ENCODE data around the gene FAR2.

Gene FAR2

DNA sequence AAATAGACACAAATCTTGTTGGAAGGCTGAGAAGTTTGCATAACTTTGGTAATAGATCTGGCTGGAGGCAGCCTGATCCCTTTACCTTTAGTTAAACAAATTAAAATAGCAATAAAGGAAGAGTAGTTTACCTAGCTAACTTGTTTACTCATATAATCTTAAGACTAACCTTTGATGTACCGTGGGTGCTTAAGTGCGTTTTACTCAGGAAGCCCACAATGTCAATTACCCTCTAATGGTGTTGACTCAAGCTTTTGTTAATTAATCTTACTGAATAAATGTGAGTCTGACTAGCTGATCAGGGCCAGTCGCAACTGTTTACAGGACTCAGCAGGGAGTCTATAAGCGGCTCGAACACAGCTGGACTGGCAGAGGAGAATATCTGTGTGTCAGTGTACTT is 51.5 kb downstream of the FAR2 start:
- DNase-seq, result no peak
- intact Hi-C loops (cut with DNase I), result no loop called here

DNA sequence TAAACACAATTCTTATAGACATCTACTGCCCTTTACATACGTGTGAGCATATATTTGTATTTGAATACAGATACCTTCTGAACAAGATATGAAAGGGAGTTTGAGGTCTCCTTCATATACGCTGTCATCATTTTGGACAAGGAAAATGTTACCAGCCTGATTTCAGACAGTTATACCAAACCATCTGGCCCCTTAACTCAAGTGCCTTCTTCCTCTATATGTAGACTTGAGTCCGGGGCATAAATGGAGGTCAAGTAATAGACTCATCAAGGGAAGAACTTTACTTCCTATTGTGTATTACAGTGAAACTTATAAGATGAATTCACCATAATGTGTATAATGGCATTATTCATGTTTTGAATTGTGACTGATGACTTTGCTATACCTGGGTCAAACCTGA is 52.2 kb downstream of the FAR2 start:
- intact Hi-C loops (cut with DNase I), result no loop called here
- DNase-seq, result no peak

DNA sequence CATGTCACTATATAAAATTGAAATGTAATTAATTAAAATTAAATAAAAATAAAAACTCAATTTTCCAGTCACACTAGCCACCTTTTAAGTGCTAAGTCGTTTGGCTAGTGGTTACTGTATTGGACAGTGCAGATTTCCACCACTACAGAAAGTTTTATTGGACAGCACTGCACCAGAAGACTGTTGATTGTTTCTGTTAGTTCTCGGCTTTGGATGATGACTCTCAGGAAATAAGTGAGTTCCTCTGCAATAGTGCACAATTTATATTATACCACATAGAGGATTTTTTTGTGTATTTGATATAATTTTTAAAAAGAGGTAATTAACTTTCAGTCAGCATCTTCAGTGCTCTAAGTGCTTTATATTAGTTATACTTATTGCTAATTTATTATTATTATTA is 52.7 kb downstream of the FAR2 start:
- no peak for DNase-seq
- intact Hi-C loops (cut with DNase I), result no loop called here

DNA sequence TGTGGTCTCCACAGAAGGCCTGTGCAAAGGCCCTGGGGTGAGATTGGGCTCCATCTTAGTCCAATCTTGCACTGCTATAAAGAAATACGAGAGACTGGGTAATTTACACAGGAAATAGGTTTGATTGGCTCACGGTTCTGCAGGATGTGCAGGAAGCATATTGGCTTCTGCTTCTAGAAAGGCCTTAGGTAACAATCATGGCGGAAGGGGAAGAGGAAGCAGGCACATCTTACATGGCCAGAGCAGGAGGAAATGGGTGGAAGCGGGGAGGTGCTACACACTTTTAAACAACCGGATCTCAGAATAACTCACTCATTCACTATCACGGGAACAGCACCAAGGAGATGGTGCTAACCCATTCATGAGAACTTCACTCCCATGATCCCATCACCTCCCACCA is 55.4 kb downstream of the FAR2 start:
- intact Hi-C loops (cut with DNase I), result no loop called here
- DNase-seq, result no peak

DNA sequence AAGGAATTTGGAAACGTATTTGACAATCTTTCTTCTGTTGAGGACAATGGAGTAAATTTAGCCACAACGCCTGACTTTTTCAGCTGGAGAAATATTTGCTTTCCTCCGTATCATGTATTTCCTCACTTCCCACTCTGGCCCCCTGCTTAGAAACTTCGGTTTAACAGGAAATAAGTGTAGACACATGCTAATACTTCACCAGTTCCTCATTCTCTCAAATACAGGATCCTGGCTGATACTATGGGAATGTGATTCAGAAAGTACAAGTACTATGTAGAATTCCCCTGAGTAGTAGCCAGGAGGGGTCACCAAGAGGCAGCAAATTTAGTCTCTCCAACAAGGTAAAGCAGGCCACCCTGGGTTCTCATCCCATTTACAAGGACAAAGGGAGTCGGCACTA is 58.0 kb downstream of the FAR2 start:
- intact Hi-C loops (cut with DNase I), result no loop called here
- DNase-seq, result no peak

DNA sequence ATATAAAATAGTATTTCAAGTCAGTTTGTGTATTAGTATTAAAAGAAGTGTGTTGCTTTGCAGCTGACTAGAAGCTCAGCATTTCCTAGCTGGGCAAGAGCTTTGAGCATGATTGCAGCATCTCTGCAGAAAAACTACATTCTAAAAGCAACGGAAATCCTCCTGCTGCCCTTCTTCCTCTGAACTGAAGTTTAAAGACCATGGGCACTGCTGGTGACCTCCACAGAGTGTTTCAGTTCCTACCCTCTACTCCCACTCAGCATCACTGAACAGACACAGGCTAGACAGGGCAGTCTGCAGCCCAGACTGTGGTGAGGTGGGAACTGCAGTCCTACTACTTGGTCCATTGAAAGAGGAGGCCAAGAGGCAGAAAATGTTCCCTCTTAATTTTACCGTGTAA is 59.0 kb downstream of the FAR2 start:
- DNase-seq, result peak in 1 of 10 donors; percentile 77
- intact Hi-C loops (cut with DNase I), result no loop called here

DNA sequence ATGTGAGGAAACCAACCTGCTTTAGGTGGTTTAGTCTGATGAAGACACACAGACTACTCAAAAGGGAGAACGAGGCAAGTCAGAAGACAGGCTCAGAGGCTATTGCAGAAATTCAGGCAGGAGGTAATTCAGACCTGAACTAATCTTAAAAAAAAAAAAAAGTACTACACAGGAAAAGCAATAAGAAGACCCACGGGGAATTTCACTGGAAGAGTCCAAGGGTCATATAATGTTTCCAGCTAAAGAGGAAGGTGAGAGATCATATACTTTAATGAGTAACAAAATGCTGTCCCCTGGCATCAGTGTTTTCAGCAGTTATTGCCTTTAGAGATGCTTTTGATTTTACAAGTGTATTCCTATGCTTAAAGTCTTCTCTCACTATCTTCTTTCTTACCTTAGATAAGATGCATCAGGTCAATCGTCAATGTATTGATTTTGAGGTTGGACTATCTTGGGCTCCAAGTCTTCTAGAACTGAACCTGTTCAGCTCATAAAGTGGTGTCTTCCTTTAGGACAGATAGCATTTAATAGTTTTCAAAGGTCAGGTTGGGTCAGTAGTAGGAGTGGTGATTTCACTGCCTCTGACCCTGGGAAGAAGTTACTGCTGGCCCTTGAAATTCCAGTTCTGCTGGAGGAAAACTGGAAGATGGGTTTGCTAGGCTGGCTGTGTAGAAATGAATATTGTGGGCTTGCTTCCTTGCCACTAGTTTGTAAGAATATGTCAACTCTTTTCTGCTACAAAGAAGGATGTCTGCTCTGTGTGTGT is 60.0 kb downstream of the FAR2 start:
- DNase-seq, result no peak
- intact Hi-C loops (cut with DNase I), result no loop called here

DNA sequence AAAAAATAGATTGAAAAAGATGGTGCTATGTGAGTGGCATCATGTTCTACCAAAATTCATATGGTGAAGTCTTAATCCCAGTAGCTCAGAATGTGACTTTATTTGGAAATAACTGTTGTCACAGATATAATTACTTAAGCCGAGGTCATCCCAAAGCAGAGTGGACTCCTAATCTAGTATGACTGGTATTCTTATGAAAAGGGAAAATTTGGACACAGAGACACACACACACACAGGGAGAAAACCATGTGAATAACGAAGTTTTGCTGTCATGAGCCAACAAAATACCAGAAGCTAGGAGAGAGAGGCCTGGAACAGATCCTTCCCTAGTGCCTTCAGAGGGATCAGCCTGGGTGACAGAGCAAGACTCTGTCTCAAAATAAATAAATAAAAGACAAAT is 62.6 kb downstream of the FAR2 start:
- intact Hi-C loops (cut with DNase I), result no loop called here

DNA sequence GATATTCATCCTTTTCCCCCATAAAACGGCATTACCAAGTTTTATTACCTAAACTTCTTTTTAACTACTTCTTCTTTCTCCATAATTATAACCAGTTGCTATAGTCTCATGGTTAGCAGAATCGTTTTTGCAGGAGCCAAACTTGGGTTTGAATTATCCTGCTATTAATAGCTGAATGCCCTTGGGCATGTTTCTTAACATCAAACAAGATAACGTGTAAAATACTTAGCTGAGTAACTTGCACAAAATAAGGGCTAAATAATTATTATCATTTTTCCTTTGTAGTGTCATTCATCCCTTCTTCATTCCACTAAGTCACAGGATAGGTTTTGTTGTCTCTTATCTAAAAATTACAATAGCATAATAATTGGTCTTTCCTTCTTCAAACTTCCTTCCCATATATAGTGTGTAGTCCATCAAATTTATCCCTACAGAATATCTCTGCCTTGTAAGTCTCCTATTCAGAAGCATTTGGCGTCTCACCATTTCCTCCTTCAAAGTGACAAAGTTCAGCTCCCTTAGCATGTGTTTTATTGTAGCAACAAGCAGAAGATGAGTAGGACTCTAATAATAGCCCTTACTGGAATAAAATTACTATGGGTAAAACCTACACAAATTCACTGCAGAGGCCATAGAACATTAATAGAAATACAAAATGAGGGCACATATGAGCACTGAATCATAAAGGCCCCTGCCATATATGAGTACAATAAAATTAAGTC is 63.8 kb downstream of the FAR2 start:
- intact Hi-C loops (cut with DNase I), result no loop called here
- DNase-seq, result no peak

More for the DNA sequence above, 62.6 kb downstream of the FAR2 start:
- no peak for DNase-seq

DNA sequence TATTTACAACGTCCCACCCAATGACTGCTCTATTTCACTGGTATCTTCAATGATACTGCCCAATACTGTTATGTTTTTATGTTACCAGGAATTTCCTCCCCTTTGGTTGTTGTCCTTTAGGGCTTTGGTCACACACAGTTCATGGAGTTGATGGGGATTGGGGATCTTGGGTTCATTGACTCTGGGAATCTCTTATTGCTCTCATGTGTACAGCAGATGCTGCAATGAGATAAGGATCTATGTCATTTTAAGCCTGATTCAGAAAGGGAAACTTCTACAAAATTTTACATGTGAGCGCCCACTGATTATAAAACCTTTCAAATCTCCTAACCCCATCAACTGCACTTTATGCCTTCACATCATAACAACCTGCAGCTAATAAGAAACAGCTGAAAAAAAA is 67.2 kb downstream of the FAR2 start:
- intact Hi-C loops (cut with DNase I), result no loop called here
- no peak for DNase-seq

DNA sequence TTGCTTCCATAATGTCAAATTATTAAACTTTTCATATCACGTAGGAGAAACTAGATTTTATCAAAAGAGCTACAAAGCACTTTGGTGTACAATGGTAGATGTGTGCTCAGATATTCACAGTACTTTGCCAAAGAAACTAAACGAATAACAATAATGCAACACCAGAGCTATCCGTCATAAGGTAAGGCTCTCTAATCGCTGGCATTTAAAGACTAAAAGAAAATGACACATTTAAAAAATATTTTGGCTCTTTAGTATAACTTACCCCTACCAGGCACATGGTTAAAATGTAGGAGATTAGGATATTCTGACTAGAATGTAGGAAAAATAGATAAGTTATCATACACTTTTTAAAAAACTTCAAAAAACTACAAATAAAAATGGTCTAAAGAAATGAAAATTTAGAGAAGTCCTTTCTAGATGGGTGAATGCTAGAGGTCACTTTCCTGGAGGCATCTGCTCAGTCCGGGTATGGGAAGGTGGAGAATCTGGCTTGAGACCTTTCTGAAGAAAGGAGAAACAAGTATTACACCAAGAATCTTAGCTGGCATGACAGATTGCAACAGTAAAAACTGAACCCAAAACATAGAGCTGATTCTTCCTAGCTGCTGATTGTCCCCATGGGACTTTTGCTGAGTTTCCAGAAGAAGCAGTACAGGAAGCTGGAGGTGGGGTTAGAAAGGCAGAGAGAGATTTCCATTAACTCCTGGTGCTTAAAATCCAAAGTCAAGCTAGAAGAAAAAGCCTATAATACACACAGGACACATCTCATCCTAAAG is 67.9 kb downstream of the FAR2 start:
- intact Hi-C loops (cut with DNase I), result no loop called here
- no peak for DNase-seq

DNA sequence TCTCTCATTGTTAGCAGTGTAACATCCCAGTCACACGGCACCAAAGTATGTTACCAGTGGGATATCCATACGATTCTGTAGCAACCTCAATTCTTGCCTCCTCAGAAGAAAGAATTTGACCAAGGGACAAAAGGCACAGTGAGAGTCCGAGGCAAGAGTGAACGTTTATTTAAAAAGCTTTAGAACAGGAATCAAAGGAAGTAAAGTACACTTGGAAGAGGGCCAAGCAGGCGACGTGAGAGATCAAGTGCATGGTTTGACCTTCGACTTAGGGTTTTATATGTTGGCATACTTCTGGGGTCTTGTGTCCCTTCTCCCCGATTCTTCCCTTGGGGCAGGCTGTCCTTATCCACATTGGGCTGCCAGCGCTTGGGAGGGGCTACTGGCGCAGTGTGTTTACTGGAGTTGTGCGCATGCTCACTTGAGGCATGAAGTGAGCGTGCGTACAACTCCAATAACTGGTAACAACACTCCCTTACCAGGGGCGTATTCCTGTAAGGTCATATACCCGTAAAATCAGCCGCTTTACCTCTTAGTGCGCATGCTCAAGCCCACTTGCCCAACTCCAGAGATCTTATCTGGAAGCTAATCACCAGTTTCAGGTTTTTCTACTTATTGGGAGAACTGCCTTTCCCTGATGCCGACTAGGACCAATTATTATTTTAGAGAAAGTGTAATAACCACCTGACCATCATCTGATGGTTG is 71.7 kb downstream of the FAR2 start:
- DNase-seq, result no peak
- intact Hi-C loops (cut with DNase I), result no loop called here

DNA sequence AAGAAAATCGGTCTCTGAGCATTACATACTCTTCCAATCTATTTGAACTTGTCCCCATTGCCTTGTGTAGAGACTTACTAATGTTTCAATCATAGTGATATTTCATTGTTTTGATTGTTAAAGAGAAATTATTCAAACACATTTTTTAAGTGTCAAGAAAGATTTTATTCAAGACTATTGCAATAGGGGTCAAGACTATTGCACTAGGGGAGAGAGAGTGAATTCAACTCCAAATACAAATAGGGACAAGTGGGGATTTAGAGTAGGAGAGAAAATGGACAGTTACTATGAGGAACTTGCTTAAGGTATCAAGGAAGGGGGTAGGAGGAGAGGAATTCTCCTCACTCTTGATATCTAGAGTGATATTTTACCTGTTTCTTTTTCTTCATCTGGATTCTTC is 73.1 kb downstream of the FAR2 start:
- intact Hi-C loops (cut with DNase I), result no loop called here
- DNase-seq, result no peak

DNA sequence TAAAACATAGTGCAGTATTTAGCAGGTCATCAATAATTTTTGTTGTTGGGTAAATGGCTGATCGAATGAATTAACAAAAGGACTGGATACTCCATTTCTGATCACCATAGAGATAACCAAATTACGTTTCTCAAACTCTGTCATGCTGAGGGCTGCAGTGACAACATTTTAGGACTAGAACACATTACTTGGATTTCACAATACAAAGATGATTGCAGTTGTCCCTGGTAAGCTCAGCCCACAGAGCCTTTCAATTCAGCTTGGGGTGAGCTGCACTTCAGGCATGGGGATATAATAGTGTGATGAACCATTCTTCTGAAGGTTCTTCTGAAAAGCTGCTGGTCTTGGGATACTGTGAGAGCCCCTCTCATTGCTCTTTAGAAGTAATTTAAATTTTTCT is 74.3 kb downstream of the FAR2 start:
- intact Hi-C loops (cut with DNase I), result no loop called here
- no peak for DNase-seq

DNA sequence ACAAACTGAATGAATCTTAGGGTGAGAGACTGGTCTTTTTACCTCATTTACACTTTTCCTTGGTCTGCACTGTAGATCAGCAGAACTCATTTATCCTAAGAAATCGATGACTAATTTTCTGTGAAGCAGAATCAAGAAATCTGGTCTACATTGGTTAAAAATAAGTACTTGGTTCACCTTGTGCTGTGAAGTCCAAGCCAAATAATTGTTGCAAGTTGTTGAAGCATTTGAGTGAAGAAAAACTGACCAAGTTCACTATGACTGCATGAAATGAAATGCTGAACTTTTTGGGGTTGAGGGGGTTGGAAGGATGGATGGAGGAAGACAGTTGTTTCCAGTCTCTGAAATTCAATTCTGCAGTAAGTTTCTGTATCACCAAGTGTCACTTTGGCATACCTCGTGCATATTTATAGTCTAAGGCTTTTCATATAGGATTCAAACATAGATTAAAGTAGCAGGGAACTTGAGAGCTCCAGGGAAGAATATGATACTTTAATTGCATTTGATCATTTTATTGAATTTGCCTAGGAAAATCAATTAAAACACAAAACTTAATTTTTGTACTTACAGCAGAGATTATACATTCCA is 75.0 kb downstream of the FAR2 start:
- intact Hi-C loops (cut with DNase I), result no loop called here
- DNase-seq, result no peak

DNA sequence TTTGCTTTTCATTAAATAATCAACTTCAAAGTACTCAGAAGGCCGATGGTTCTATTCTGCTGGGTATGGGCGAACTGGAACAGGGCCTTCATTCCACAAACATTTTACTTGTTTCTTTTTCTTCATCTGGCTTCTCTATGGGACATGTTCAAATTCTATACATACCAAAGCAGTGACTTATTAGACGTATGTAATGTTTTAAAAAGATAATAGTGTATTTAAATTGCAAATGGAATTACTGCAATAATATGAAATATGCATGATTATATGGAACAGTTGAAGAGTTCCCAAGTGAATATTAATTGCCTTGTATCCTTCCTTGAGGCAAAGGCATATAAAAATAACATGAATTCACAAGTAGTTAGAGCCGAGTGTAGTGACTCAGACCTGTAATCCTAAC is 75.5 kb downstream of the FAR2 start:
- intact Hi-C loops (cut with DNase I), result no loop called here
- DNase-seq, result no peak

DNA sequence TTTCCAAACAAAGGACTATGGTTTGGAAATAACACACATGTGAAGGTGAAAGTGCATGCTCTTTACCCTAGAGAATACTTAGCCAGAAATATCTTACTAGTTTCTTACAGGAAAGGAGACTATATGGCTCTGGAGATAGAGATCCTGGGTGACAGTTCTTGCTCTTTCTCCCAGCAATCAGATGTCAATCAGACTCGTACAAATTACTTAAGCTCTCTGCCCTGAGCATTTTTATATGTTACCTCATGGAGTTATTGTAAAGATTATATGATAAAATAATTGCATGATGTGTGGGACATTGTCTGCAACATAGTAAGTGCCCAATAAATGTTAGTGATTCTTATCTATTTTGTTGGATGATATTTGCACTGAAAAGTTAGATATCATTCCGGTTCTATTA is 76.8 kb downstream of the FAR2 start:
- intact Hi-C loops (cut with DNase I), result no loop called here
- DNase-seq, result no peak

DNA sequence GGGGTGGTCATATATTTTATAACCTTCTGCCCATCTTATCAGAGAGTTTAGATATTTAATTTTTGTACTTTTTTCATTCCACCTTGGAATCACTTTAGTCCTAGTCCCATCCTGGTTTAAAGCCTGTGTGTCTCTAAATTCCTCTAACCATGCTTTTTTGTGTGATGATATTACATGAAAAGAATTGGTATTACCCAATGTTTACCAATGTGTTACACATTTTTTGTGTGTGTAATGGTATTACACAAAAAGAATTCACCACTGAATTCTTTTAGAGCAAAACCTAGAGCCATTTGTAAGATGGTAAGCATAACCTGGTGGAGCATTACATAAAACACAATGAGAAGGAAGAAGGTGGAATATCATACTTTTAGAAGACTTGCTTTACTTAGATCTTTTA is 77.5 kb downstream of the FAR2 start:
- no peak for DNase-seq
- intact Hi-C loops (cut with DNase I), result no loop called here

DNA sequence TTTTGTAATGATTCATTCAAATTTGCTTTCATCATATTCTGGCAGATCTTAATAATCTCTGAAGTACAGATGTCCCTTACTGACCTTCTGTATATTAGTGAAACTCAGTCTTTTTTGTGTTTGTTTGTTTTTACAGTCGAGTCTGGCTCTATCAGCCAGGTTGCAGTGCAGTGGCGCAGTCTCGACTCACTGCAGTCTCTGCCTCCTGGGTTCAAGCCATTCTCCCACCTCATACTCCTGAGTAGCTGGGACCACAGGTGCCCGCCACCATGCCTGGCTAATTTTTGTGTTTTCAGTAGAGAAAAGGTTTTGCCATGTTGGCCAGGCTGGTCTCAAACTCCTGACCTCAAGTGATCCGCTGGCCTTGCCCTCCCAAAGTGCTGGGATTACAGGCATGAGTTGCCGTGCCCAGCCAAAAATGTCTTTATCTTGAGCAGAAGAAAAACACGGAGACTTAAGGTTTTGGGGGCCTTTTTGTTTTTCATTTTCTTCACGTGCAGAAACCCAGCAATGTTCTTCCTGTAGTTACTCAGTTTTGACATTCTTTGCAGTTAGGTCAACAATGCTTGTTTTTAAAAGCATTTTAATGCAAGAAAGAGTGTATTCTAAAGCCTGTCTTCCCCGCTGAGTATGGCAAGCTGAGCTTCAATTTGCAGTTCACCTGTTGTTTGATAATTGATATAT is 79.5 kb downstream of the FAR2 start:
- no peak for DNase-seq
- intact Hi-C loops (cut with DNase I), result no loop called here

DNA sequence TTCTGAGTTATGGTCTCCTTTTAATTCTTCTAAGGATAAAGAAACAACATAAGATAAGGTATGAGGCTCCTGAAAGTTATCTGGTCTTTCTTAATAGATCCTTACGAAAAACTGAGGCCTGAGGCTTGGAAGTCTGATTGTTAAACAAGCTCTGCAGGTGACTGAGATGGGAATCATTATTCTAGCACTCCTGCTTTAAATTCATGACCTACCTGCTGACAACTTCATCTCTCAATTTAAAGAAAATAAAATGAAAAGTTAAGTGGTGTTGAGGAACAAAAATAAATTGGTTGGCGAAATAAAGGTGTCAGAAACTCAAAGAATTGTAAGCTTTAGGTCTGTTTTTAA is 80.1 kb downstream of the FAR2 start:
- DNase-seq, result no peak
- intact Hi-C loops (cut with DNase I), result no loop called here
